Activated naive CD8-positive, alpha-beta T cell treated with anti-CD3 and anti-CD28 coated beads for 36 hours (primary cell): ENCODE results near the gene TSPAN9. TPM values are rescaled to one million over a fixed set of nuclear protein-coding genes. Genes with fewer than 3 reads are reported as not detected.

ENCODE experiments used
- DNase-seq: peaks from one replicate; pipeline ENCODE4 v3.0.0; 2021
- H3K27ac Mint-ChIP-seq: one replicate; pipeline ENCODE4 v1.8.0; 2022; ENCODE audit warnings: mild to moderate bottlenecking, moderate library complexity, mixed read lengths
- H3K27me3 Mint-ChIP-seq: one replicate; pipeline ENCODE4 v1.8.0; 2022; ENCODE audit warnings: mild to moderate bottlenecking, mixed read lengths
- H3K36me3 Mint-ChIP-seq: one replicate; pipeline ENCODE4 v1.8.0; 2021; ENCODE audit warnings: mild to moderate bottlenecking, mixed read lengths
- H3K4me1 Mint-ChIP-seq: one replicate; pipeline ENCODE4 v1.8.0; 2021; ENCODE audit warnings: mixed read lengths
- H3K4me3 Mint-ChIP-seq: one replicate; pipeline ENCODE4 v1.8.0; 2022; ENCODE audit warnings: mild to moderate bottlenecking, moderate library complexity, mixed read lengths
- H3K9me3 Mint-ChIP-seq: one replicate; pipeline ENCODE4 v1.8.0; 2022; ENCODE audit warnings: mixed read lengths
- total RNA-seq, 2 experiments: library from RNA; stranded (reverse); gene quantifications; one replicate each; pipeline ENCODE4 v1.2.3, GENCODE V29; 2021

TSPAN9 gene
- total RNA-seq, 2 experiments from 2014 or later = 0.24 to 0.31 TPM

DNA sequence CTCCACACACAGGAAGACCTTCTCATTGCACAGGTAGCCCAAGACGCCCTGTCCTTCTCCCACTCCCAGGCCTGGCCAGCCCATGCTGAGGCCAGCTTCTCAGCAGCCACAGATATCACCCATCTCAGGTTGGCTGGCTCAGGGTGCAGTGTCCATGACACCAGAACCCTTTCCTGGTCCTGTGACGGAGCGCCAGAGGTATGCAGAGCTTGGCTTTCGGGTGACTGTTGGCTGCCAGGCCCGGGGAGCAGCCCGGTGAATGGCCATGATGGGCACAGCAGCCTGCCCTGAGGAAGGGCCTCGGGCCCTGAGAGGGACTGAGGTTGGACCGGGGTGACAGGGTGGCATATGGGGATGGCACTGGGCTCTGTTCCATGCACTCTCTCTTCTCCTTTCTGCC is 173.4 kb downstream of the TSPAN9 start:
- peaks cover 11% of the 10 kb centered on the region for H3K4me1 Mint-ChIP-seq
- H3K36me3 Mint-ChIP-seq = no peaks in the 10 kb centered on the region
- H3K27ac Mint-ChIP-seq = no peak overlapping the region

DNA sequence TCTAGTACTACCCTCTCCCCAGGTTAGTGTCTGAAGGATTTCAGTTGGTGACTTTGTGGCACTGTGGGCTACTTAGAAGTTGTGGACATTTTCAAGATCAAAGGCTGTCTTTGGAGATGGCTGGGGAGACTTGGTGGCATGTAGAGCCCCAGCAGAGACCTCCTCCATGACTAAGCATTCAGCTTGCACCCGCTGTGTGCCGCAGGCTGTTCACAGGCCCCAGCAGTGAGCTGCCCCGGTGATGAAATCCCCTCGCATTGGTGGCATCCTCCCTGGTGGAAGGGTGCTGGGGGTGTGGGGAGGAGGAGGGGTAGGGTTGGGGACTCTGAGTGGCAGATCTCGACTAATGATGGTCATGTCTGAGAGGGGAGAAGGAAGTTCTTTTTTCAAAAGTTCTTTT is 173.9 kb downstream of the TSPAN9 start:
- H3K4me1 Mint-ChIP-seq = peaks cover 11% of the 10 kb centered on the region
- no peak overlapping the region for H3K4me3 Mint-ChIP-seq
- H3K27me3 Mint-ChIP-seq = peaks cover 11% of the 10 kb centered on the region
- H3K9me3 Mint-ChIP-seq = no peaks in the 10 kb centered on the region
- no peak for DNase-seq
- H3K27ac Mint-ChIP-seq = no peak overlapping the region
- no peaks in the 10 kb centered on the region for H3K36me3 Mint-ChIP-seq

More for the DNA sequence above, 173.4 kb downstream of the TSPAN9 start:
- no peak for DNase-seq
- Mint-ChIP-seq H3K9me3 (no peaks in the 10 kb centered on the region), H3K4me3 (no peak overlapping the region), H3K27me3 (peaks cover 11% of the 10 kb centered on the region)

DNA sequence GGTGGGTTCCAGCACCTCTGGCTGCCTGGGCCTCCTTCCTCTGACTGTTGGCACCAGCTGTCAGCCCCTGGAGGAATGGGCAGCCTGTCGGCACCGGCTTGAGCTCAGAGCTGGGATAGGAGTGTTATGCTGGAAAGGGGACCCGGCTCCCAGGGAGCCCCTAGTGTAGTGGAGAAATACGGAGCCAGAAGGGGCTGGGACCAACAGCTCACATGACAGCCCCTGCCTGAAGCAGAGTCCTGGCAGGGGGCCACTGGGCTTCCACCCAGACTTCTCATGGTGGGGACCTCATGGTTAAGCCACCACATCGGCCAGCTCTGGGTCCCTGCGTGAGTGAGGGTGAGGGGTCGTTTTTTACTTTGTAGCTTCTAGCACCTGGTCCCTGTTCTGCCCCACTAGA is 174.5 kb downstream of the TSPAN9 start:
- Mint-ChIP-seq H3K9me3 (no peaks in the 10 kb centered on the region), H3K4me1 (peaks cover 11% of the 10 kb centered on the region), H3K27ac (no peak overlapping the region), H3K27me3 (peaks cover 11% of the 10 kb centered on the region), H3K4me3 (no peak overlapping the region), H3K36me3 (no peaks in the 10 kb centered on the region)
- no peak for DNase-seq

GRCh38 chr12:3252450-3252891 is 175.3 kb downstream of the TSPAN9 start:
- Mint-ChIP-seq H3K9me3 (no peaks in the 10 kb centered on the region), H3K4me1 (peaks cover 11% of the 10 kb centered on the region), H3K36me3 (no peaks in the 10 kb centered on the region), H3K27me3 (peaks cover 11% of the 10 kb centered on the region), H3K27ac (no peak overlapping the region), H3K4me3 (no peak overlapping the region)
- DNase-seq = no peak

DNA sequence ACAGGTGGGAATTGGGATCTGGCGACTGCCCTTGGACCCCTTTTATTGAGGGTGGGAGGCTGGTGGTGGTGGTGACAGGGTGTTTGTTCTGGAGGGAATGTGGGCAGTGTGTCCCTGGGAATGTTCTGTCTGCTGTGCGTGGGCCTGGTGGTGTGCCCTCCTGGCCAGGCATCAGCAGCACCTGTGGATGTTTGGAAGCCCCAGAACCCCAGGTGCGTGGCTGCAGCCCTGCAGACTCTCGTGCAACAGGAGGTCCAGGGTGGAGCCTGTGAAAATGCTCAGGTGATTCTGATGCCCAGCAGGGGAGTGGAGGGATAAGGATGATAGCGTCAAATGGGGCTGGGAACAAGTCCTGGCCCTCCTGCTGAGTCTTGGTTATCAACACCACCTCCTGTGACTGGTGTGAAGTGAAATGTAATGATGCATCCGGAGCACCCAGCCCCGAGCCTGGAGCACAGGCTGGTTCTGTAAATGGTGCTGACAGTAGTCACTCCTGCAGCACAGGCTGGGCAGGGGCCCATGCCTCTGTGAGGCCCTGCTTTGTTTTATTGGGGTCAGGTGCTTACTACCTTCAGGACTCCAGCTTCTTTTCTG is 176.6 kb downstream of the TSPAN9 start:
- Mint-ChIP-seq H3K36me3 (no peaks in the 10 kb centered on the region), H3K4me3 (no peak overlapping the region), H3K4me1 (peaks cover 6% of the 10 kb centered on the region), H3K9me3 (no peaks in the 10 kb centered on the region), H3K27me3 (peaks cover 16% of the 10 kb centered on the region), H3K27ac (no peak overlapping the region)
- DNase-seq = no peak

DNA sequence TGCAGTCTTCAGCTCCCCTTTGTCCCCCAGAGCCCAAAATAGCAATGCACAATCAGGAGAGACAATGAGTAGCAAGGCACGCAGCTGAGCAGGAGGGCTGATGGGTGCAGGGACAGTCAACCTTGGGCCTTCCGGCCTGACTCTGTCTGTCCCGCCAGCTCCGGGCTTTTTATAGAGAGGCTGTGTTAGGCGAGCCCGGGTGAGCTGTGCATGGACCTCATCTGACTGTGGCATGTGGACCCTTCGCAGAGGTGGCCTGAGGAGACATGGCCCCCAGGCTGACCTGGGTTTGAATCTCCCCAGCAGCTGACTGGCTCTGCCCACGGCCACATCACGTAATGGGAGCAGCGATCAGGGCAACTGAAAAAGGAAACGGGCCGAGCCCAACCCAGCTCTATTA is 177.9 kb downstream of the TSPAN9 start:
- Mint-ChIP-seq H3K9me3 (no peaks in the 10 kb centered on the region), H3K4me1 (no peaks in the 10 kb centered on the region), H3K27ac (no peak overlapping the region), H3K36me3 (no peaks in the 10 kb centered on the region), H3K27me3 (peaks cover 10% of the 10 kb centered on the region), H3K4me3 (no peak overlapping the region)
- no peak for DNase-seq

DNA sequence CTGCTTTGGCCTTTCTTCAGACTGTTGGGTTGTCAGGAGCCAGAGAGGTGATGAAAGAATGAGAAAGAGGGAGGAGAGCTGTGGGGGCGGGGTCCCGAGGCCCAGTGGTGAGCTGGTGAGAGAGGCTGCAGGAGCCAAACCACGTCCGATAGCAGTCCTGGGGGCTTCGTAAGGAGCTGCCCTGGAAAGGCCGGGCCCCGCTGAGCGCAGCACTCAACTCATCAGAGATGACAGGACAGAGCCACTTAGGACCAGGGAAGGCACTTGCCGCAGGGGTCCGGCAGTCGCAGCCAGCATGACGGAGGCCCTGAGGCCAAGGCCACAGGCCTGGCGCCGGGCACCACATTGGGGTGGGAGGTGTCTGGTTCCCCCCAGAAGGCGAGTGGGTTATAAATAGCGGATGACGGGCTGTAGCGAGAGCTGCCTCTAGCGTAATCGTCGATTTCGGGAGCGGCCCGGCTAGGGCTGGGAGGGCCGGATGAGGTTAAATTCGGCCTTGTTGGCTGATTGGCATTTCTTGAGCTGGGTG is 179.0 kb downstream of the TSPAN9 start:
- H3K4me1 Mint-ChIP-seq = no peaks in the 10 kb centered on the region
- peaks cover 6% of the 10 kb centered on the region for H3K27me3 Mint-ChIP-seq
- no peak overlapping the region for H3K27ac Mint-ChIP-seq
- H3K9me3 Mint-ChIP-seq = no peaks in the 10 kb centered on the region
- DNase-seq = no peak
- H3K4me3 Mint-ChIP-seq = no peak overlapping the region
- no peaks in the 10 kb centered on the region for H3K36me3 Mint-ChIP-seq

- Mint-ChIP-seq H3K9me3 (no peaks in the 10 kb centered on the region), H3K4me3 (no peak overlapping the region), H3K27me3 (peaks cover 6% of the 10 kb centered on the region), H3K36me3 (no peaks in the 10 kb centered on the region), H3K4me1 (no peaks in the 10 kb centered on the region), H3K27ac (no peak overlapping the region)
- no peak for DNase-seq
Observed at GRCh38 chr12:3257411-3257810, 180.2 kb downstream of the TSPAN9 start.

- H3K4me1 Mint-ChIP-seq = no peaks in the 10 kb centered on the region
- no peak overlapping the region for H3K4me3 Mint-ChIP-seq
- no peak for DNase-seq
- no peak overlapping the region for H3K27ac Mint-ChIP-seq
- H3K9me3 Mint-ChIP-seq = no peaks in the 10 kb centered on the region
- no peaks in the 10 kb centered on the region for H3K36me3 Mint-ChIP-seq
- peaks cover 6% of the 10 kb centered on the region for H3K27me3 Mint-ChIP-seq
Observed at GRCh38 chr12:3259973-3260372, 182.8 kb downstream of the TSPAN9 start.

GRCh38 chr12:3261782-3262359 is 184.7 kb downstream of the TSPAN9 start:
- Mint-ChIP-seq H3K9me3 (no peaks in the 10 kb centered on the region), H3K4me1 (no peaks in the 10 kb centered on the region), H3K27ac (no peak overlapping the region), H3K36me3 (no peaks in the 10 kb centered on the region), H3K27me3 (peaks cover 9% of the 10 kb centered on the region), H3K4me3 (no peak overlapping the region)
- no peak for DNase-seq

DNA sequence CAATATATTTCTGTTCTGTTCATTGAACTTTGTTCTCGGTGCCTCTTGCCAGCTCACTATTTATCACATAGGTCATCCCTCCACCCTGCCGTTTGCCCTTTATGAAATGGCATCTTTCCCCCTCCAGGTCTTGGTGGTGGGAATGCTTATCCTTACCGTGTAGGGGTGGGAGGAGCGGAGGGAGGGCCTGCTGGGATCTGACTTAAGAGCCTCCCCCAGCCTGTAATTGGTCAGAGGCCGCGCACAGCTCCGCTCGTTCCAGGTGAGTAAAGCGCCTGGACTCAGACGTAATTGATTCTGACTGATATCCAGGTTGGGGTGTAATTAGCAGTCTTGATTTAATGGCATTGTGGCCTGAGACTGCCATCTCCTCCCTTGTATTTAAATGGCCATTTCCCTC is 185.3 kb downstream of the TSPAN9 start:
- DNase-seq = no peak
- Mint-ChIP-seq H3K27me3 (peaks cover 9% of the 10 kb centered on the region), H3K4me1 (no peaks in the 10 kb centered on the region), H3K27ac (no peak overlapping the region), H3K36me3 (no peaks in the 10 kb centered on the region), H3K9me3 (no peaks in the 10 kb centered on the region), H3K4me3 (no peak overlapping the region)

- Mint-ChIP-seq H3K4me1 (no peaks in the 10 kb centered on the region), H3K36me3 (no peaks in the 10 kb centered on the region), H3K9me3 (no peaks in the 10 kb centered on the region), H3K27ac (no peak overlapping the region), H3K4me3 (no peak overlapping the region), H3K27me3 (peaks cover 4% of the 10 kb centered on the region)
- DNase-seq = no peak
Observed at GRCh38 chr12:3263282-3263681, 186.1 kb downstream of the TSPAN9 start.

GRCh38 chr12:3263939-3264922 is 187.1 kb downstream of the TSPAN9 start:
- H3K36me3 Mint-ChIP-seq = no peaks in the 10 kb centered on the region
- no peaks in the 10 kb centered on the region for H3K4me1 Mint-ChIP-seq
- H3K27me3 Mint-ChIP-seq = peaks cover 3% of the 10 kb centered on the region
- H3K9me3 Mint-ChIP-seq = no peaks in the 10 kb centered on the region
- DNase-seq = no peak
- H3K4me3 Mint-ChIP-seq = no peak overlapping the region
- H3K27ac Mint-ChIP-seq = no peak overlapping the region

DNA sequence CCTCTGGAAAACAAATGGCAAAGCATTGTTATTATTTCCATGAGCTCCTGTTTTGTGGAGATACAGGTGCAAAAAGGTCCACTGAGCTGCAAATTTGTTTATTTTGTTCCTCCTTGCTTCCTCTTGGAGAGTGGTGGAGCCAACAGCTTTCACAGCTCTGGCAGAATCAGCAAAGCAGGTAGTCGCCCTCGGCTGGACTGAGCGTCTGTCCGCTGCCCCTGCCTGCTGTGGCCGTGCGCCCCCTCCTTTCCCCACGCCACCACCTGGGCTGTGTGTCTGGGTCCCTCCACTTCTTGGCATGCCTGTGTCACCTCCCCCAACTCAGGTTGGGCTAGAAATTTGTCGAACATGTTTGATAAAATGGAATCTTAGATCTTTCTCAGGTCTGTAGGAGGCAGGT is 188.2 kb downstream of the TSPAN9 start:
- H3K27me3 Mint-ChIP-seq = peaks cover 7% of the 10 kb centered on the region
- H3K36me3 Mint-ChIP-seq = no peaks in the 10 kb centered on the region

DNA sequence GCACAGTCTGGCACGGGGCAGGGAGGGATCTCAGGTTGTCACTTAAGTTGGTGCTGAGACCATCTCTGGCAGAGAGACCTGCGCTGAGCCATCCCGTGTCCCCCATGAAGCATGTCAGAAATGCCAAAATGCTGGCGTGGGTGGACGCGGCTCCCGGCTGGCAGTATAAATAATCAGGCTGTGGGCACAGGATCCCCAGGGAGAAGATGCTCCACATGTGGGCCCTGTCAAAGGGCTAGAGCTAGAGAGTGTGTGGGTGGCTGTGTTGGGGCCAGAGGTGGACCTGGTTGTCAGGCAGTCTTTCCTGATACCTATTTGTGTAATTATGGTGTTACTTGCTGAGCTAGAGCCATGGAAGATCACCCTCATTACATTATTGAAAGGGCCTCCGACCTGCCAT is 189.5 kb downstream of the TSPAN9 start:
- H3K9me3 Mint-ChIP-seq = no peaks in the 10 kb centered on the region
- DNase-seq = no peak
- H3K27me3 Mint-ChIP-seq = peaks cover 12% of the 10 kb centered on the region
- H3K4me1 Mint-ChIP-seq = no peaks in the 10 kb centered on the region
- no peaks in the 10 kb centered on the region for H3K36me3 Mint-ChIP-seq
- H3K27ac Mint-ChIP-seq = no peak overlapping the region
- no peak overlapping the region for H3K4me3 Mint-ChIP-seq

More for the DNA sequence above, 188.2 kb downstream of the TSPAN9 start:
- no peak overlapping the region for H3K4me3 Mint-ChIP-seq
- no peak for DNase-seq
- no peaks in the 10 kb centered on the region for H3K9me3 Mint-ChIP-seq
- no peaks in the 10 kb centered on the region for H3K4me1 Mint-ChIP-seq
- no peak overlapping the region for H3K27ac Mint-ChIP-seq
